Measurements from ENCODE around the gene LEMD1.

Gene LEMD1

DNA sequence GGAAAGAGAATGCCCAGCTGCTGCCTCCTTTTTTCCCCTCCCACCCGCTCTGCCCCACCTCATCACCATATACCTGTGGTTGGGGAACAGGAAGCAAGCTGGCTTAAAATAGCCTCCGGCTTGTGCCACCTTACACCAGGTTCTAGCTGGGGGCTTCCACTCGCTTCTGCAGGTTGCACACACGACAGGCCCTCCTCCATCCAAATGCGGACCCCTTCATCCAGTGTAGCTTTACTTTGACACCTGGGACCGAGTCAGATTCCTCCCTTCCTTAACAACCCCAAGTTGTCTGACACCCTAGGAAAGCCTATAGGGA lies 19.4 kb upstream of the LEMD1 start:
- H3K36me3 Mint-ChIP-seq (ENCODE audit: low read depth): no peaks in the 10 kb centered on the region
- TF ChIP-seq, protein P1, sequence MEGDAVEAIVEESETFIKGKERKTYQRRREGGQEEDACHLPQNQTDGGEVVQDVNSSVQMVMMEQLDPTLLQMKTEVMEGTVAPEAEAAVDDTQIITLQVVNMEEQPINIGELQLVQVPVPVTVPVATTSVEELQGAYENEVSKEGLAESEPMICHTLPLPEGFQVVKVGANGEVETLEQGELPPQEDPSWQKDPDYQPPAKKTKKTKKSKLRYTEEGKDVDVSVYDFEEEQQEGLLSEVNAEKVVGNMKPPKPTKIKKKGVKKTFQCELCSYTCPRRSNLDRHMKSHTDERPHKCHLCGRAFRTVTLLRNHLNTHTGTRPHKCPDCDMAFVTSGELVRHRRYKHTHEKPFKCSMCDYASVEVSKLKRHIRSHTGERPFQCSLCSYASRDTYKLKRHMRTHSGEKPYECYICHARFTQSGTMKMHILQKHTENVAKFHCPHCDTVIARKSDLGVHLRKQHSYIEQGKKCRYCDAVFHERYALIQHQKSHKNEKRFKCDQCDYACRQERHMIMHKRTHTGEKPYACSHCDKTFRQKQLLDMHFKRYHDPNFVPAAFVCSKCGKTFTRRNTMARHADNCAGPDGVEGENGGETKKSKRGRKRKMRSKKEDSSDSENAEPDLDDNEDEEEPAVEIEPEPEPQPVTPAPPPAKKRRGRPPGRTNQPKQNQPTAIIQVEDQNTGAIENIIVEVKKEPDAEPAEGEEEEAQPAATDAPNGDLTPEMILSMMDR (IDR thresholded peaks at IDR 0.05): no peak
- peaks cover 84% of the 10 kb centered on the region for H3K4me1 Mint-ChIP-seq
- H3K9me3 Mint-ChIP-seq: no peaks in the 10 kb centered on the region
- peaks cover 4% of the 10 kb centered on the region for H3K27me3 Mint-ChIP-seq (ENCODE audit: low read depth, poor library complexity)
- no peak for DNase-seq
- peak overlapping the region; percentile 98 for H3K27ac Mint-ChIP-seq
- peak overlapping the region; percentile 55 for H3K4me3 Mint-ChIP-seq

DNA sequence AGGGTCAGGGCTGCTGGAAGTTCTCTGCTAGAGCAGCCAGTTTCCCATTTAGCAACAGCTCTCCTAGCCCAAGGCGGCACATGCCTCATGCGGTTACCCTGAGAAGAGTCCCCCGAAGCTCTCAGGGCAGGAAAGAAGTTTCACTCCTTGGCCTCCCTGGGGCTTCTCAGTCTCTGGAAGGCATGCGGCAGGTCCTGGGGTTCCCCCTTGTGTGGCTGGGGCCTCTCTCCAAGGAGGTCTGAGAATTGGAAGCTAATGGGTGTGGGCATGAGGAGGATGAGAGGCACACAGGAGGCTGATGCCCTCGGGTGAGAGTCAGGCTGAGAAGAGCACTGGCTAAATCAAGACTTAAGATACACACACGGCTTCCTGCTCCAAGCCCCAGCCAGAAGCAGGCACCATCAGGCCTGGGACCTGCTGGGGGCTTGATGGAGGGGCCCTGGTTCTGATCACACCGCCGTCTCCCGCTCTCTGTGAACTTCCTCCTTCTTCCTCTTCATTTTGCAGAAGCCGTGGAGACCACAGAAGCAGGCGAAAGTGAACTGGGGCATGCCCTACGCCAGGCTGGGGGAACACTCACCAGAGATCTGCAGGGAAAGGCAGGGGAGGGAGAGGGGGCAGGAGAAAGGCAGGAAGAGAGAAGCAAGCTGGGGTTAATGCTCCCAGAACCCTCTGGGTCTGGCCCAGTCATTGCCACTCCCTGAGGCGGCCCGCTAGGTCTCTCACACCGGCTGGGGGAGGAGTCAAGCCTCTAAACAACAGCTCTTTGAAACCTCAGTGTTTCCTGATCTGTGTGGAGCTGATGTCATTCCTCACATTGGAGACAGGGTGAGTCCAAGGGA lies 18.8 kb upstream of the LEMD1 start:
- Mint-ChIP-seq H3K4me3 (no peak overlapping the region), H3K9me3 (no peaks in the 10 kb centered on the region), H3K36me3 (ENCODE audit: low read depth) (no peaks in the 10 kb centered on the region), H3K27me3 (ENCODE audit: low read depth, poor library complexity) (peaks cover 4% of the 10 kb centered on the region), H3K4me1 (peaks cover 84% of the 10 kb centered on the region), H3K27ac (peak overlapping the region; percentile 98)
- DNase-seq: peak; percentile 45
- TF ChIP-seq, protein P1 (IDR thresholded peaks at IDR 0.05): no peak

DNA sequence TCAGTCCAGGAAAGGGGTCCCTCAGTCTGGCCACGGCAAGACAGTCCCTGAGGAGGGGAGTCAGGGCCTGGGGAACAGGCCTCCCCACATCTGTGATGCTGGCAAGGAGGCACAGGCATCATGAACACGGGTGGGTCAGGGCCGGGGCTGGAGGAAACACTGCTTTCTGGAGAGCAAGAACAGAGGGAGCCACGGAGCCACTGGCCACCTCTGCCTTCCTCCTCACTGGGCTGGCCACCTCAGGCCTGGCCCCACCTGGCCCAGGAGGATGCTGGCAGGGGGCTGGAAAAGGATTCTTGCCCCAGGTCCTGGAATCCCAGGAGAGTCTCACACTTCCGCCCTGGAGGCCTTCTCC lies 18.2 kb upstream of the LEMD1 start:
- DNase-seq: no peak
- Mint-ChIP-seq H3K36me3 (ENCODE audit: low read depth) (no peaks in the 10 kb centered on the region), H3K4me3 (no peak overlapping the region), H3K27me3 (ENCODE audit: low read depth, poor library complexity) (peaks cover 4% of the 10 kb centered on the region), H3K27ac (no peak overlapping the region), H3K9me3 (no peaks in the 10 kb centered on the region), H3K4me1 (peaks cover 84% of the 10 kb centered on the region)
- TF ChIP-seq, protein P1 (IDR thresholded peaks at IDR 0.05): no peak

DNA sequence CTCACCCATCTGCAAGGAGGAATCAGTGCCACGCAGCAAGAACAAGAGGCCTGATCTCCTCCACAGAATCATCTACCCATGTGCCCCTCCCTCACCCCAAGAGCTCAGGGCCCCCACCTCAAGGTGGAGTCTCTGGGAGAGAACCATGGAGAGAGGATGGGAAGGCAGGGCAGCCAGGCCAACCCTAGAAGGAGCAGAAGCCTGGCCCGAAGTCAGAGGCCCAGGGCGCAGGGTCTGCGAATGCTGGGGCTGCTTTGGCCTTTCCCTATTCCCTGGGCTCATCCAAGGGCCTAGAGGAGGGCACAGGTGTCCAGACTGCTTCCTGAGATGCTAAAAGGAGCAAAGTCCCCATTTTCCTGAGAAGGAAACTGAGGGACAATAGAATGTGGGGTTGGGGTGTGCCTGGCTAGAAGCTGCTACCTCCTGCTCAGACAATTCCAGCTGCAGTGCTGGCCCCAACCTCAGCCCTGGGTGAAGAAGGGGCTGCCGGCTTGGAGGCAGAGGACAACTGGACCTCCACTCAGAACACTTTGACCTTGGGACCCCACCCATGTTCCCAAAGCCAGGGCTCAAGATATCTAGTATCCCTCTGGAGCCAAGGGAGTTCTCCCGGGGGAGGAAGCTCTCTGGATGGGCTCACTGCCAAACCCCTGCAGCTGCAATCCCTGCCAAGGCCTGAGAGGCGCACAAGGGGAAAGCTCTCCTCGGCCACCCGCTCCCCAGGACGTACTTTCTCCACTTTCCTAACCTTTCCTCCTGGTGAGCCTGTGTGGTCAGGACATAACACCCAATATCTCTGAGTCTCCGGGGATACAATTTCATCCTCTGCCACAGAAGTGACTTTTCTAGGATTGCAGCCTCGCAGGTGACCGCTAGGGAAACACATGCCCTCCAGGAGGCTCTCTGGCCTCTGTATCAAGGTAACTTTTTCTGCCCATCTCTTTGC lies 16.6 kb upstream of the LEMD1 start:
- Mint-ChIP-seq H3K27ac (no peak overlapping the region), H3K9me3 (no peaks in the 10 kb centered on the region), H3K27me3 (ENCODE audit: low read depth, poor library complexity) (peaks cover 4% of the 10 kb centered on the region), H3K4me3 (no peak overlapping the region), H3K4me1 (peaks cover 77% of the 10 kb centered on the region), H3K36me3 (ENCODE audit: low read depth) (no peaks in the 10 kb centered on the region)
- no peak for DNase-seq
- TF ChIP-seq, protein P1 (IDR thresholded peaks at IDR 0.05): peak; percentile 21

DNA sequence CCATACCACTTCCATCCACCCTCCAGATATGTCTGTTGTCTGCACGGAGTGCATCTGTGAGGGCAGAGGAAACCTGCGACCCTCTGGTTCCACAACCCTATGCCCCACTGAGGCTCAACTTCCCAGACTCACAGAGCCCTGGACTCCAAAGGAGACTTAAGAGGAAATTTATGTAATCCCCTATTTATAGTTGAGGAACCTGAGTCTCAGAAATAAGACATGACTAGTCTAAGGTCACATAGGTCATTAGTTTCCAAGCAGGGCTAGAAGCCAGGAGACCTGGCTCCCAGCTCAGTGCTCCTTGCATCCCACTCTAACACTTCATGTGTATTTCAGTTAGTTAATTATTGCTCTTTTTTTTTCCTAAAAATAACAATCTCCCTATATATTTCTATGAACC lies 15.7 kb upstream of the LEMD1 start:
- H3K27ac Mint-ChIP-seq: no peak overlapping the region
- H3K9me3 Mint-ChIP-seq: no peaks in the 10 kb centered on the region
- peaks cover 68% of the 10 kb centered on the region for H3K4me1 Mint-ChIP-seq
- H3K27me3 Mint-ChIP-seq (ENCODE audit: low read depth, poor library complexity): peaks cover 4% of the 10 kb centered on the region
- H3K36me3 Mint-ChIP-seq (ENCODE audit: low read depth): no peaks in the 10 kb centered on the region
- no peak overlapping the region for H3K4me3 Mint-ChIP-seq
- no peak for DNase-seq
- TF ChIP-seq, protein P1 (IDR thresholded peaks at IDR 0.05): no peak
